Endothelial cell of umbilical vein (primary cell): ENCODE data around the gene NLRP9.

ENCODE experiments used
- POLR2A ChIP-seq: IDR thresholded peaks from 2 replicates; pipeline ENCODE4 v1.6.1; 2012; ENCODE audit warnings: low read depth, mild to moderate bottlenecking, control low read depth, low read length
- TF ChIP-seq, protein P1 (sequence below), 2 donors: IDR thresholded peaks; 1 replicate in 1 of 2; 2 replicates in 1 of 2; pipeline ENCODE4 v1.5.1; 2011; ENCODE audit warnings: low read length in 2 of 2, mild to moderate bottlenecking in 2 of 2, moderate library complexity in 2 of 2, control low read depth in 1 of 2, inconsistent platforms in 1 of 2, low read depth in 1 of 2; ENCODE audit not compliant: insufficient read depth in 1 of 2; ENCODE audit errors: extremely low read depth in 1 of 2

DNA sequence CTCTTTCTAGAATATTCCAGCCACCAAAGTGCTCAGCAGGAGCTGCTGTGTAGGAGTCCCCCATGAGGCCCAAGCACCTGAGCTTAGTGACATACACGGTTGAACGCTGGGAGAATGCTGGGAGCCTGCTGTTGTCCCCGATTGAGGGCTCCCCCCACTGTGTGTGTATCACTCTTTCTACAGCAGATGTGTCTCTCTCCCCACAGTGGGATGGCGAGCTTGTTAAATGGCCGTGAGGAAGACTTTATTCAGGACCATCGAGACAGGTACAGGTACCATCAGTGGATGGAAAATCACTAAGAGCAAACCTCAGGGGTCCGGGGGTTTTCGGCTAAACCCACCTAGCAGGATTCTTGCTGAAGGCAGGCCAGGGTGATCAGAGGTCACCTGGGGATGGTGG is 40.5 kb downstream of the NLRP9 start:
- TF ChIP-seq, protein P1, sequence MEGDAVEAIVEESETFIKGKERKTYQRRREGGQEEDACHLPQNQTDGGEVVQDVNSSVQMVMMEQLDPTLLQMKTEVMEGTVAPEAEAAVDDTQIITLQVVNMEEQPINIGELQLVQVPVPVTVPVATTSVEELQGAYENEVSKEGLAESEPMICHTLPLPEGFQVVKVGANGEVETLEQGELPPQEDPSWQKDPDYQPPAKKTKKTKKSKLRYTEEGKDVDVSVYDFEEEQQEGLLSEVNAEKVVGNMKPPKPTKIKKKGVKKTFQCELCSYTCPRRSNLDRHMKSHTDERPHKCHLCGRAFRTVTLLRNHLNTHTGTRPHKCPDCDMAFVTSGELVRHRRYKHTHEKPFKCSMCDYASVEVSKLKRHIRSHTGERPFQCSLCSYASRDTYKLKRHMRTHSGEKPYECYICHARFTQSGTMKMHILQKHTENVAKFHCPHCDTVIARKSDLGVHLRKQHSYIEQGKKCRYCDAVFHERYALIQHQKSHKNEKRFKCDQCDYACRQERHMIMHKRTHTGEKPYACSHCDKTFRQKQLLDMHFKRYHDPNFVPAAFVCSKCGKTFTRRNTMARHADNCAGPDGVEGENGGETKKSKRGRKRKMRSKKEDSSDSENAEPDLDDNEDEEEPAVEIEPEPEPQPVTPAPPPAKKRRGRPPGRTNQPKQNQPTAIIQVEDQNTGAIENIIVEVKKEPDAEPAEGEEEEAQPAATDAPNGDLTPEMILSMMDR (IDR thresholded peaks at IDR 0.05; ENCODE audit: extremely low read depth in 1 of 2, insufficient read depth in 1 of 2, low read depth in 1 of 2, low read length in 2 of 2), result no peak
- TF ChIP-seq POLR2A, result no peak
